ENCODE results near the gene ZFYVE27.

ZFYVE27 gene

DNA sequence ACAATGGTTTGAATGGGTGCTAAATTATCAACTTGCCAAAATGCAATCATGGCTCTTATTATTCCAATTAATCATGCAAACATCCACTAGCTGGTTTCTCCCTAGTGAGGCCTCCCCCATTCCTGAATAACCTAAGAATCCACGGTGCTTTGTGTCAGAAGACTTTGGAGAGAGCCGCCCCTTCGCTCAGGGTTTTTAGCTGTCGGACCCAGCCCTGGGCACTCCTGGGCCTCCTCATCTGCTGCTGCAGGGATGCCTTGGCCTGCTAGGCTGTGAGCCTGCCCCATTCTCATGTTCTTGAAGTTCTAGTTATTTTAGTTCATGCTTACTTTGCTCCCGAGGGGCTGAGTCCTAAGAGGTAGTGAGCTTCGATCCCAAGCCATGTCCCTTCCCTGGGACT, 69.0 kb downstream of the ZFYVE27 start:
- no peaks in the 10 kb centered on the region for H3K4me1 ChIP-seq (ENCODE audit: low read length)
- no peaks in the 10 kb centered on the region for H3K36me3 ChIP-seq (replicated peaks; ENCODE audit: insufficient read depth, low read length)
- no peaks in the 10 kb centered on the region for H3K9me2 ChIP-seq (replicated peaks; ENCODE audit: insufficient read depth, low read length)
- H3K4me3 ChIP-seq (ENCODE audit: low read length) = no peak overlapping the region
- H3F3A ChIP-seq (ENCODE audit: insufficient read depth, low read length) = no peaks in the 10 kb centered on the region
- H3K9me3 ChIP-seq (replicated peaks; ENCODE audit: insufficient read depth, low read length) = no peaks in the 10 kb centered on the region
- no peak for TF ChIP-seq EZH2 (optimal IDR thresholded peaks at IDR 0.05; ENCODE audit: low read depth, low read length)
- TF ChIP-seq CTCF (IDR thresholded peaks at IDR 0.05; ENCODE audit: low read length) = no peak
- no peak for TF ChIP-seq EZH2phosphoT487 (IDR thresholded peaks at IDR 0.05; ENCODE audit: low read length)
- no peak overlapping the region for H2AFZ ChIP-seq (ENCODE audit: low read length)
- no peaks in the 10 kb centered on the region for H4K20me1 ChIP-seq (ENCODE audit: insufficient read depth, low read length)
- DNase-seq = no peak
- H3K27me3 ChIP-seq (replicated peaks; ENCODE audit: insufficient read depth, low read length) = no peaks in the 10 kb centered on the region
- no peak overlapping the region for H3K9ac ChIP-seq (ENCODE audit: low read length)
- no peak overlapping the region for H3K4me2 ChIP-seq (ENCODE audit: low read depth, low read length)
- no peak overlapping the region for H3K27ac ChIP-seq (ENCODE audit: low read length)
- H3K79me2 ChIP-seq (ENCODE audit: low read length) = no peaks in the 10 kb centered on the region

- Histone ChIP-seq H3K9me2 (replicated peaks; ENCODE audit: insufficient read depth, low read length) (no peaks in the 10 kb centered on the region), H3K4me2 (ENCODE audit: low read depth, low read length) (no peak overlapping the region), H3K9ac (ENCODE audit: low read length) (no peak overlapping the region), H3K9me3 (replicated peaks; ENCODE audit: insufficient read depth, low read length) (no peaks in the 10 kb centered on the region), H2AFZ (ENCODE audit: low read length) (no peak overlapping the region), H3K27me3 (replicated peaks; ENCODE audit: insufficient read depth, low read length) (0 out of 2 replicates have a peak, but pooled peaks cover 3% of the 10 kb centered on the region), H3K36me3 (replicated peaks; ENCODE audit: insufficient read depth, low read length) (no peaks in the 10 kb centered on the region), H3K4me1 (ENCODE audit: low read length) (no peaks in the 10 kb centered on the region), H3K79me2 (ENCODE audit: low read length) (no peaks in the 10 kb centered on the region), H4K20me1 (ENCODE audit: insufficient read depth, low read length) (no peaks in the 10 kb centered on the region), H3K4me3 (ENCODE audit: low read length) (no peak overlapping the region), H3F3A (ENCODE audit: insufficient read depth, low read length) (no peaks in the 10 kb centered on the region), H3K27ac (ENCODE audit: low read length) (no peak overlapping the region)
- TF ChIP-seq EZH2 (optimal IDR thresholded peaks at IDR 0.05; ENCODE audit: low read depth, low read length) (no peak), CTCF (IDR thresholded peaks at IDR 0.05; ENCODE audit: low read length) (no peak), EZH2phosphoT487 (IDR thresholded peaks at IDR 0.05; ENCODE audit: low read length) (no peak)
- no peak for DNase-seq
Measured at GRCh38 chr10:97810446-97810845, 73.5 kb downstream of the ZFYVE27 start.

All from MM.1S (cell line).